Skeletal muscle satellite cell (primary cell): ENCODE results near the gene RPL41.

ENCODE experiments used
- H3K27me3 ChIP-seq: 2 replicates; pipeline ENCODE4 v1.7.0; 2013; ENCODE audit warnings: low read length; ENCODE audit not compliant: control insufficient read depth, insufficient read depth
- H3K36me3 ChIP-seq: 2 replicates; pipeline ENCODE4 v1.7.0; 2013; ENCODE audit warnings: mild to moderate bottlenecking, control low read depth, low read length; ENCODE audit not compliant: insufficient read depth
- H3K4me1 ChIP-seq: 2 replicates; pipeline ENCODE4 v1.7.0; 2013; ENCODE audit warnings: low read length; ENCODE audit not compliant: control insufficient read depth, insufficient read depth
- H3K4me2 ChIP-seq: 2 replicates; pipeline ENCODE4 v1.7.0; 2013; ENCODE audit warnings: mild to moderate bottlenecking, low read length
- H3K4me3 ChIP-seq: 2 replicates; pipeline ENCODE4 v1.7.0; 2013; ENCODE audit warnings: low read length
- H3K9ac ChIP-seq: 2 replicates; pipeline ENCODE4 v1.7.0; 2013; ENCODE audit warnings: mild to moderate bottlenecking, low read depth, low read length, moderate library complexity
- H3K9me3 ChIP-seq: replicated peaks from 2 replicates; pipeline ENCODE4 v1.7.0; 2013; ENCODE audit warnings: mild to moderate bottlenecking, control low read depth, low read length

The RPL41 gene

GRCh38 chr12:56129942-56130495 is 13.6 kb downstream of the RPL41 start:
- Histone ChIP-seq H3K9ac (peak overlapping the region; percentile 82), H3K4me2 (peak overlapping the region; percentile 87), H3K4me1 (peaks cover 29% of the 10 kb centered on the region), H3K4me3 (peak overlapping the region; percentile 83), H3K27me3 (no peaks in the 10 kb centered on the region), H3K9me3 (no peaks in the 10 kb centered on the region), H3K36me3 (peaks cover 41% of the 10 kb centered on the region)

GRCh38 chr12:56130876-56131275 is 14.4 kb downstream of the RPL41 start:
- Histone ChIP-seq H3K4me1 (peaks cover 28% of the 10 kb centered on the region), H3K4me3 (no peak overlapping the region), H3K36me3 (peaks cover 44% of the 10 kb centered on the region)

GRCh38 chr12:56134897-56135296 is 18.5 kb downstream of the RPL41 start:
- Histone ChIP-seq H3K4me3 (no peak overlapping the region), H3K9ac (no peak overlapping the region), H3K27me3 (no peaks in the 10 kb centered on the region), H3K4me2 (no peak overlapping the region), H3K36me3 (peaks cover 83% of the 10 kb centered on the region), H3K9me3 (no peaks in the 10 kb centered on the region), H3K4me1 (peaks cover 6% of the 10 kb centered on the region)

More at GRCh38 chr12:56130876-56131275, 14.4 kb downstream of the RPL41 start:
- Histone ChIP-seq H3K4me2 (no peak overlapping the region), H3K9me3 (no peaks in the 10 kb centered on the region), H3K27me3 (no peaks in the 10 kb centered on the region), H3K9ac (no peak overlapping the region)

- H3K4me3 ChIP-seq = no peak overlapping the region
- peaks cover 77% of the 10 kb centered on the region for H3K36me3 ChIP-seq
- no peak overlapping the region for H3K9ac ChIP-seq
- H3K9me3 ChIP-seq = no peaks in the 10 kb centered on the region
- H3K4me2 ChIP-seq = no peak overlapping the region
- no peaks in the 10 kb centered on the region for H3K27me3 ChIP-seq
- H3K4me1 ChIP-seq = no peaks in the 10 kb centered on the region
These were observed 21.6 kb downstream of the RPL41 start for GRCh38 chr12:56137853-56138571.

- Histone ChIP-seq H3K4me1 (no peaks in the 10 kb centered on the region), H3K9me3 (no peaks in the 10 kb centered on the region), H3K27me3 (no peaks in the 10 kb centered on the region), H3K4me3 (no peak overlapping the region), H3K4me2 (no peak overlapping the region), H3K36me3 (peaks cover 67% of the 10 kb centered on the region), H3K9ac (no peak overlapping the region)
These were observed 25.7 kb downstream of the RPL41 start for GRCh38 chr12:56141946-56142784.

GRCh38 chr12:56143217-56143616 is 26.8 kb downstream of the RPL41 start:
- no peak overlapping the region for H3K4me3 ChIP-seq
- H3K4me1 ChIP-seq = no peaks in the 10 kb centered on the region
- no peak overlapping the region for H3K9ac ChIP-seq
- no peak overlapping the region for H3K4me2 ChIP-seq
- H3K27me3 ChIP-seq = no peaks in the 10 kb centered on the region
- H3K36me3 ChIP-seq = peaks cover 56% of the 10 kb centered on the region
- no peaks in the 10 kb centered on the region for H3K9me3 ChIP-seq

- H3K9me3 ChIP-seq = no peaks in the 10 kb centered on the region
- H3K4me3 ChIP-seq = no peak overlapping the region
- no peaks in the 10 kb centered on the region for H3K4me1 ChIP-seq
- peaks cover 50% of the 10 kb centered on the region for H3K36me3 ChIP-seq
- no peak overlapping the region for H3K9ac ChIP-seq
- no peaks in the 10 kb centered on the region for H3K27me3 ChIP-seq
- H3K4me2 ChIP-seq = no peak overlapping the region
These were observed 27.4 kb downstream of the RPL41 start for GRCh38 chr12:56143870-56144269.

- Histone ChIP-seq H3K27me3 (no peaks in the 10 kb centered on the region), H3K4me2 (no peak overlapping the region), H3K4me1 (peaks cover under 1% of the 10 kb centered on the region), H3K9me3 (no peaks in the 10 kb centered on the region), H3K4me3 (no peak overlapping the region), H3K36me3 (peaks cover 38% of the 10 kb centered on the region), H3K9ac (no peak overlapping the region)
These were observed 28.8 kb downstream of the RPL41 start for GRCh38 chr12:56145217-56145616.

GRCh38 chr12:56146492-56147460 is 30.3 kb downstream of the RPL41 start:
- H3K9ac ChIP-seq = no peak overlapping the region

GRCh38 chr12:56150563-56150962 is 34.1 kb downstream of the RPL41 start:
- H3K9me3 ChIP-seq = no peaks in the 10 kb centered on the region
- H3K27me3 ChIP-seq = no peaks in the 10 kb centered on the region
- H3K9ac ChIP-seq = no peak overlapping the region
- no peak overlapping the region for H3K4me2 ChIP-seq
- H3K4me3 ChIP-seq = no peak overlapping the region
- peaks cover 27% of the 10 kb centered on the region for H3K4me1 ChIP-seq
- no peaks in the 10 kb centered on the region for H3K36me3 ChIP-seq

More at GRCh38 chr12:56146492-56147460, 30.3 kb downstream of the RPL41 start:
- Histone ChIP-seq H3K9me3 (no peaks in the 10 kb centered on the region), H3K36me3 (peaks cover 29% of the 10 kb centered on the region), H3K4me3 (no peak overlapping the region), H3K4me2 (no peak overlapping the region), H3K27me3 (no peaks in the 10 kb centered on the region), H3K4me1 (peaks cover 13% of the 10 kb centered on the region)
